ENCODE results near the gene TSPOAP1.

Gene TSPOAP1

DNA sequence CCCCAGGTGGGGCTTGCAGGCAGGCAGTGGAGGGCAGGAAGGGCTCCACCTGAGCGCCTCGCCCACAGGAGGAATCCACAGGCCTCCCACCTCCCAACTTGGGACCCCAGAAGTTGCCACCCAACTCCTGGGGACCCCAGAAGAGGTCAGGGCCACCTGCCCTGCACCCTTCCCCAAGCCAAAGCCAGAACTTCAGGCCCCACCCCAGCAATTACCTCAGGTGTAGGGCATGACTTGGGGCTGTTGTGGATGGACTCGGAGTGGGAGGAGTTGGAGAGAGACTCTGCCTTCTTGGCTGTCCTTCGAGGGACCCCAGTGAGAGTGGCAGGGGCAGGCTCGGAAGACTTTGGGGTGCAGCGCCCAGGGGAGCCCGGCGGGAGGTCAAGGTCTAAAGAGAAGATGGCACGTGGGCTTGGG, 10.5 kb downstream of the TSPOAP1 start:
- Histone ChIP-seq H3K27me3 (ENCODE audit: insufficient read depth, low read length) (peaks cover 4% of the 10 kb centered on the region; the same call in 1 of the 2 replicates), H3K9ac (ENCODE audit: low read depth, low read length) (no peak overlapping the region), H3K27ac (ENCODE audit: low read depth, low read length) (no peak overlapping the region), H3K4me1 (ENCODE audit: insufficient read depth, low read length) (no peaks in the 10 kb centered on the region; the same call in 1 of the 2 replicates), H3K4me3 (ENCODE audit: low read length) (no peak overlapping the region), H3K36me3 (ENCODE audit: insufficient read depth, low read length) (no peaks in the 10 kb centered on the region), H3K9me3 (ENCODE audit: insufficient read depth, low read depth, low read length) (no peaks in the 10 kb centered on the region)
- 88% methylated on average over 9 of the region's 9 CpGs for WGBS

DNA sequence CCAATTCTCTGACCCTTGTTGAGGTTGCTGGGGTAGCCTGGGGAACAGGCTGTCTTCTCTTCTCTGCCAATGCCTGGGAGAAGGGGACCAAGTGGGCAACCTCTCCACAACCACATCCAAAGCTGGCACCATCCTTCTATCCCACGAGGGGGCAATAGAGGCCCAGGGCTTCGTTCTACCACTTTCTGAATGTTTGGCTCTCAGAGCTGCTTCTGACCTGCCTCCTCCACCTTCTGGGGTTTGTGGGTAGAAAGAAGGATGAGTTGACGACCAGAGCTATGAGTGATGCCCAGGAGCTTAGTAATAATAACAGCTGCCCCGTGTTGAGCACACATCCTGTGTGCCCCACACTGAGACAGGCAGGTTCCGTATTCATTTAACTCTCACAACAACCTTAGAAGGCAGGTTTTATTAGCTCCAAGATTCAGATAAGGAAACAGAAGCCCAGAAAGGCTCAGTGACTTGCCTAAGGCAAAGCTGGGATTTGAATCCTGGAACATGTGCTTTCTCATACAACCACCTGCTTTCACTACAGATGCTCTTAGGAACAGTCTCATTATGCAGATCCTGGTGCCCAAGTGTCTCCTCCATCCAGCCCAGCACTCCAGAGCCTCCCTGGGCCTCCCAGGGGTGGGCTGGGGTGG, 11.1 kb downstream of the TSPOAP1 start:
- H3K9ac ChIP-seq (ENCODE audit: low read depth, low read length), result no peak overlapping the region
- H3K9me3 ChIP-seq (ENCODE audit: insufficient read depth, low read depth, low read length), result no peaks in the 10 kb centered on the region
- WGBS, result 35% methylated on average over 5 of the region's 5 CpGs
- H3K4me1 ChIP-seq (ENCODE audit: insufficient read depth, low read length), result no peaks in the 10 kb centered on the region; the same call in 1 of the 2 replicates
- no peak overlapping the region for H3K27ac ChIP-seq (ENCODE audit: low read depth, low read length)
- H3K27me3 ChIP-seq (ENCODE audit: insufficient read depth, low read length), result no peaks in the 10 kb centered on the region
- no peaks in the 10 kb centered on the region for H3K36me3 ChIP-seq (ENCODE audit: insufficient read depth, low read length)
- H3K4me3 ChIP-seq (ENCODE audit: low read length), result no peak overlapping the region

DNA sequence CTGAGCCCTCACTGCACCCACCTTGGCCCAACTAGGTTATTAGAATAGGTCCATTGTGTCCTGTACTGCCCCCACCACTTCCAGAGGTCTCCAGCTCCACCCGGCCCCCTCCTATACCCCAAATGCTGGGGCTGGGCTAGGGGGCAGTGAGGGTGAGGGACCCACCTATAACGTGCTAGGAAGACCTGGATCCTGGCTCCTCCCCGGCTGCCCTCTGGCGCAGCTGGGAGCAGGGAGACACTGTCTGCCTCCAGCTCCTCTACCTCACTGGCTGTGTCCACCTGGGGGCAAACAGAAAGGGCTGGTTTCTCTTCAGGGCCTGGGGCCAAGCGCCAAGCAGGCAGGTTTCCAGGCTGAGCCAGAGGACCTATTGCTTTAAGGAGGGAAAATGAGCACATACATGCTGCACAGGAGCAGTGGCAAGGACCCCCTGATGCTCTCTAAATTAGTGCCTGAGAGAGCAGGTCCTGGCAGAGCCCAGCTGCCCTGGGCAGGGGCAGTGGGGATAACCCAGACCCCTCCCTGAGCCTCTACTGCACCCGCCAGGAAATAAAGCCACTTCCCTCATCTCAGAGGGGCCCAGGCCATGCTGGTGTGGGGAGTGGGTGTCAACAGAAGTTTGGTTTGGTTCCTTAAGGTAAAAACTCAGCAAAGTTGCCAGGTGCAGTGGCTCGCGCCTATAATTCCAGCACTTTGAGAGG, 12.2 kb downstream of the TSPOAP1 start:
- H3K27ac ChIP-seq (ENCODE audit: low read depth, low read length), result no peak overlapping the region
- no peaks in the 10 kb centered on the region for H3K36me3 ChIP-seq (ENCODE audit: insufficient read depth, low read length)
- H3K4me1 ChIP-seq (ENCODE audit: insufficient read depth, low read length), result no peaks in the 10 kb centered on the region; the same call in 1 of the 2 replicates
- H3K27me3 ChIP-seq (ENCODE audit: insufficient read depth, low read length), result no peaks in the 10 kb centered on the region
- H3K9ac ChIP-seq (ENCODE audit: low read depth, low read length), result no peak overlapping the region
- WGBS, result 91% methylated on average over 7 of the region's 8 CpGs
- no peak overlapping the region for H3K4me3 ChIP-seq (ENCODE audit: low read length)
- H3K9me3 ChIP-seq (ENCODE audit: insufficient read depth, low read depth, low read length), result no peaks in the 10 kb centered on the region

DNA sequence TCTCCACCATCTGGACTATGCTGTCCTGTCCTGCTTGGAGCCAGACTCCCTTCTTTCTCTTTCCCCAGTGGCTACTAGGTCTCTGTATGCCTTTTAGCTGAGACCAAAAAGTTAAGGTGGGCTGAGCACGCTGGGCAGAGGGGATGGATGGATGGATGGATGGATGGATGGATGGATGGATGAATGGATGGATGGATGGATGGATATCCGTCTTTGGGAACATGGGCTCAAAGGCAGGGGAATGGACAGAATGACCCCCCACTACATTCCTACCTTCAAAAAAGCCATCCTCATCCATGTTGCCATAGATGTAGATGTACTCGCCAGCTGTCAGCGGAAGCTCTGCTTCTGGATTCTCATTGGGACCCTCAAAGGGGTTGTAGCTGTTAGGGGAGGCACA, 12.8 kb downstream of the TSPOAP1 start:
- Histone ChIP-seq H3K27me3 (ENCODE audit: insufficient read depth, low read length) (no peaks in the 10 kb centered on the region), H3K9me3 (ENCODE audit: insufficient read depth, low read depth, low read length) (no peaks in the 10 kb centered on the region), H3K4me3 (ENCODE audit: low read length) (no peak overlapping the region), H3K4me1 (ENCODE audit: insufficient read depth, low read length) (no peaks in the 10 kb centered on the region; the same call in 1 of the 2 replicates), H3K27ac (ENCODE audit: low read depth, low read length) (no peak overlapping the region), H3K36me3 (ENCODE audit: insufficient read depth, low read length) (no peaks in the 10 kb centered on the region), H3K9ac (ENCODE audit: low read depth, low read length) (no peak overlapping the region)
- 98% methylated on average over 2 of the region's 4 CpGs for WGBS

DNA sequence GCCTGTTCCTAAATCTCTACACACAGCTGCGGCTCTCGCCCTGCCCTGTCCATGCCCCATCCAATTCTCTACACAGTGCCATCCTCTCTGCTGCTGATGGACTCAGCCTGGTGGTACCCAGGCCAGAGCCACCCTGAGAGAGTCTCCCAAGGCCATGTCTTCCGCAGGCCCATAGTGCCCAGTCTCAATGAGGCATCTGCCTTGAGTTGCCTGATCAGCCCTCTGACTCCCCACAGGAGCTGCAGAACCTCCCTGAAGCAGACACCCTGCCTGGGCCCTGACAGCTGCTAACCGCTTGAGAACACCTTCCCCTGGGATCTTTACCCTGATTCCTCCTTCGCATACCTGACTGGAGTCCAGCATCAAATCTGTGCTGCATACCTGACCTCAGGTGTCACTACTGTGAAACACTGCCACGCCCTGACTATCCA, 13.3 kb downstream of the TSPOAP1 start:
- H3K27me3 ChIP-seq (ENCODE audit: insufficient read depth, low read length), result no peaks in the 10 kb centered on the region
- WGBS, result 91% methylated on average over 6 of the region's 6 CpGs
- no peaks in the 10 kb centered on the region for H3K36me3 ChIP-seq (ENCODE audit: insufficient read depth, low read length)
- H3K4me1 ChIP-seq (ENCODE audit: insufficient read depth, low read length), result no peaks in the 10 kb centered on the region; the same call in 1 of the 2 replicates
- no peaks in the 10 kb centered on the region for H3K9me3 ChIP-seq (ENCODE audit: insufficient read depth, low read depth, low read length)
- no peak overlapping the region for H3K4me3 ChIP-seq (ENCODE audit: low read length)
- H3K9ac ChIP-seq (ENCODE audit: low read depth, low read length), result no peak overlapping the region
- no peak overlapping the region for H3K27ac ChIP-seq (ENCODE audit: low read depth, low read length)

DNA sequence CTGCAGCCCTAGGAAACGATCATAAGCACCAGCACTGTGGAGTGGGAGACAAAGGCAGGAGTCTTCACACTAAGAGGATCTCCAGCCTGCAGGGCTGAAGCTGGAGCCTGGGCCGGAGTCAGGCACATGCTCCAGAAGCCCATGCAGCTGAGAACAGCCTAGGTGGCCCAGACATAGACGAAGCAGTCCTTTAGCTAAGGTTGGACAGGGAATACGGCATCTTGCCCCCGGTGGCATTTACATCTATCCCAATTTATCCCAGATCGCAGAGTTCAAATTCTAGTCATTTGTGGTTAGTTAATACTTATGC, 13.9 kb downstream of the TSPOAP1 start:
- Histone ChIP-seq H3K27ac (ENCODE audit: low read depth, low read length) (no peak overlapping the region), H3K4me3 (ENCODE audit: low read length) (no peak overlapping the region), H3K9ac (ENCODE audit: low read depth, low read length) (no peak overlapping the region), H3K27me3 (ENCODE audit: insufficient read depth, low read length) (no peaks in the 10 kb centered on the region), H3K9me3 (ENCODE audit: insufficient read depth, low read depth, low read length) (no peaks in the 10 kb centered on the region), H3K36me3 (ENCODE audit: insufficient read depth, low read length) (no peaks in the 10 kb centered on the region), H3K4me1 (ENCODE audit: insufficient read depth, low read length) (no peaks in the 10 kb centered on the region; the same call in 1 of the 2 replicates)
- 94% methylated on average over 5 of the region's 6 CpGs for WGBS

- H3K4me1 ChIP-seq (ENCODE audit: insufficient read depth, low read length), result no peaks in the 10 kb centered on the region; the same call in 1 of the 2 replicates
- 90% methylated on average over 7 of the region's 7 CpGs for WGBS
- no peak overlapping the region for H3K4me3 ChIP-seq (ENCODE audit: low read length)
- H3K36me3 ChIP-seq (ENCODE audit: insufficient read depth, low read length), result no peaks in the 10 kb centered on the region
- no peak overlapping the region for H3K9ac ChIP-seq (ENCODE audit: low read depth, low read length)
- H3K27me3 ChIP-seq (ENCODE audit: insufficient read depth, low read length), result no peaks in the 10 kb centered on the region
- H3K9me3 ChIP-seq (ENCODE audit: insufficient read depth, low read depth, low read length), result no peaks in the 10 kb centered on the region
- no peak overlapping the region for H3K27ac ChIP-seq (ENCODE audit: low read depth, low read length)
Observed at GRCh38 chr17:58313815-58314705, 14.5 kb downstream of the TSPOAP1 start.

GRCh38 chr17:58312829-58313228, 15.8 kb downstream of the TSPOAP1 start:
- H3K27me3 ChIP-seq (ENCODE audit: insufficient read depth, low read length), result no peaks in the 10 kb centered on the region
- H3K9me3 ChIP-seq (ENCODE audit: insufficient read depth, low read depth, low read length), result no peaks in the 10 kb centered on the region
- no peaks in the 10 kb centered on the region for H3K36me3 ChIP-seq (ENCODE audit: insufficient read depth, low read length)
- H3K27ac ChIP-seq (ENCODE audit: low read depth, low read length), result no peak overlapping the region
- 33% methylated on average over 1 of the region's 1 CpG for WGBS
- H3K9ac ChIP-seq (ENCODE audit: low read depth, low read length), result no peak overlapping the region
- no peak overlapping the region for H3K4me3 ChIP-seq (ENCODE audit: low read length)
- no peaks in the 10 kb centered on the region; the same call in 1 of the 2 replicates for H3K4me1 ChIP-seq (ENCODE audit: insufficient read depth, low read length)

DNA sequence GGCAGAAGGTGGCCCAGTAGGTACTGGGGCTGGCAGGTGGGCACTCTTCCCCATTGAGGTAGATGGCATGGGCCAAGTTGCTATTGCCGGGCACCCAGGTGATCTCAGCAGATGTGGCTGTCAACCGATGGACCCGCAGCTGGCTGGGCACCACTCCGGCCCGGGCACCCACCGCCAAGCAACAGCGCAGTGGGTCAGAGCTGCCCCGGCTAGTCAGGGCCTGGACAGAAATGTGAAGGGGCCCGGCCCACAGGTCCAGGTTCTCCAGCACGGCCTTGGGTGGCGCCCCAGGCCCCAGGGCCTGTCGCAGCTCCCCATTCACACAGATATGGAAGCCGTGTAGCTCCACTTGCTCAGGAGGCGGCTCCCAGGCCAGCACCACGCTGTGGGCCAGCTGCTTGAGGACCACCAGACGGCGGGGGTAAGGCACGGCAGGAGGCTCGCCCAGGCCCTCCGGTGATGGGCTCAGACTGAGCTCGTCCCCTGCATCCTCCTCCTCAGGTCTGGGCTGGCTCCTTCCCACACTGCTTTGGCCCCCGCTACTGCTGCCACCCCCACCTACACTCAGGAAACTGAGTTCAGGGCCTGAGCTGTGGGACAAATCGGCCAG, 16.5 kb downstream of the TSPOAP1 start:
- H3K4me3 ChIP-seq (ENCODE audit: low read length), result no peak overlapping the region
- no peaks in the 10 kb centered on the region for H3K9me3 ChIP-seq (ENCODE audit: insufficient read depth, low read depth, low read length)
- no peaks in the 10 kb centered on the region; the same call in 1 of the 2 replicates for H3K4me1 ChIP-seq (ENCODE audit: insufficient read depth, low read length)
- H3K36me3 ChIP-seq (ENCODE audit: insufficient read depth, low read length), result no peaks in the 10 kb centered on the region
- WGBS, result 90% methylated on average over 23 of the region's 23 CpGs
- no peaks in the 10 kb centered on the region for H3K27me3 ChIP-seq (ENCODE audit: insufficient read depth, low read length)
- no peak overlapping the region for H3K27ac ChIP-seq (ENCODE audit: low read depth, low read length)
- no peak overlapping the region for H3K9ac ChIP-seq (ENCODE audit: low read depth, low read length)

- Histone ChIP-seq H3K4me1 (ENCODE audit: insufficient read depth, low read length) (no peaks in the 10 kb centered on the region; the same call in 1 of the 2 replicates), H3K36me3 (ENCODE audit: insufficient read depth, low read length) (no peaks in the 10 kb centered on the region), H3K27ac (ENCODE audit: low read depth, low read length) (no peak overlapping the region), H3K9ac (ENCODE audit: low read depth, low read length) (no peak overlapping the region), H3K9me3 (ENCODE audit: insufficient read depth, low read depth, low read length) (no peaks in the 10 kb centered on the region), H3K4me3 (ENCODE audit: low read length) (no peak overlapping the region), H3K27me3 (ENCODE audit: insufficient read depth, low read length) (no peaks in the 10 kb centered on the region)
- WGBS, result 94% methylated on average over 9 of the region's 9 CpGs
Observed at GRCh38 chr17:58311429-58311894, 17.1 kb downstream of the TSPOAP1 start.

Measured in HUES64 (cell line).